GM12875 (cell line): ENCODE data around the gene MTMR1.

Experiments used
- H3K4me3 ChIP-seq: one replicate; pipeline ENCODE4 v1.5.1; 2011; ENCODE audit warnings: low read depth, low read length, control low read depth
- CTCF ChIP-seq: IDR thresholded peaks from 2 replicates; pipeline ENCODE4 v1.5.1; 2011; ENCODE audit warnings: low read depth, mild to moderate bottlenecking, control low read depth, inconsistent platforms, low read length, moderate library complexity, borderline replicate concordance; ENCODE audit not compliant: insufficient read depth

MTMR1 gene

DNA sequence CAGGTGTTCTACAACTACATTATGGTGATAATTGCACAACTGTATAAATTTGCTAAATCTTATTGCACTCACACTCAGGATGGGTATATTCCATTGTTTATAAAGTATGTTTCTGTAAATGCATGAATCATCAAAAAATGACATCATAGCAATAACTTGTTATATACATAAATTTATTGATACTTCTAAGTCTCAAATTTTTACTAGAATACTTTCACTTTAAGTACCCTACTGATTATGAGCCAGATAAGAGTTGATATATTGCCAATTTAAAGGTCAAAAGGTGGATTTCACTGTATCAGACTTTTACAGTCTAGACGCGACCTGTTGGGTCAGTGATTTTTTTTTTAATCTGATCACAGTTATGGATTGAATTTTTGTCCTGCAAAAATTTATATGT lies 37.4 kb upstream of the MTMR1 start:
- H3K4me3 ChIP-seq, result no peak overlapping the region
- TF ChIP-seq CTCF, result no peak

- H3K4me3 ChIP-seq, result no peak overlapping the region
- no peak for TF ChIP-seq CTCF
These were observed 30.1 kb upstream of the MTMR1 start for GRCh38 chrX:150663073-150663472.

DNA sequence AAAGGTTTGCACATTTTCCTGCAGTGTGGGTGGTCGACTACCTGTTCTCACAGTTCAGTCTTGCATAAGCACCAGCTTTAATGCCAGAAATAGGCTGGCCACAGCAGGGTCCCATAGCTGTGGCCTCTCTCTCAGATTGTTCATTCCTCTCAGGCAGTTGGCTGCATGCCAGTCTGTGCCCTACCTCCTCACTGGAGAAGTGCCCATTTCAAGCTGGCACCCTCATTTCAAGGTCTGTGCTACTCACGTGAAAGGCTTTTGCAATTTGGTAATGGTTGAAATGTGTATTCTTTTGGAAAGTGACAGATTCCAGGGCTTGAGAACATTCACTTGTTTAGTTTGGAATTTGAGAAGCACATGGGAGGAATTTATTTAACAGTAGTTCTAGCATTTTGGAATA lies 28.9 kb upstream of the MTMR1 start:
- TF ChIP-seq CTCF, result no peak
- no peak overlapping the region for H3K4me3 ChIP-seq

- no peak overlapping the region for H3K4me3 ChIP-seq
- no peak for TF ChIP-seq CTCF
These were observed 17.0 kb upstream of the MTMR1 start for GRCh38 chrX:150676221-150676620.

DNA sequence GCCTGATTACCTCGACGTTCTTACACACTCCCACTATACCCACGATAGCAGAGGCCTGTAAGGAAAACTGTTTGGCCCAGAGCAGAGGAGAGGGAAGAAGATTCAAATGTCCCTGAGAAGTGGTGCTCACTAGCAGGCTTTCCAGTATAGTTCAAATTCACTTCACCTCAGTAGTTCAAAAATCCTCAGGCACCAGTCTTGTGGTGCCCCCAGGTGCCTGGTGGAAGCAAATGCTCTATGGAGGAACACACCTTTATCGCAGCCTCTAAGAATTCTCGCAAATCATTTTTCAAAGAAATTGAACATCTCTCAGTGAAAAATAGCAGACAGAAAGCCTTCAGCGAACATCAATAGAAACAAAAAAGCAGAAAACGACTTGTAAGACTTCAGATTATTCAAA lies 12.2 kb upstream of the MTMR1 start:
- 0 out of 2 replicates have a peak, but pooled peaks have one; percentile 15 for TF ChIP-seq CTCF
- H3K4me3 ChIP-seq, result no peak overlapping the region

DNA sequence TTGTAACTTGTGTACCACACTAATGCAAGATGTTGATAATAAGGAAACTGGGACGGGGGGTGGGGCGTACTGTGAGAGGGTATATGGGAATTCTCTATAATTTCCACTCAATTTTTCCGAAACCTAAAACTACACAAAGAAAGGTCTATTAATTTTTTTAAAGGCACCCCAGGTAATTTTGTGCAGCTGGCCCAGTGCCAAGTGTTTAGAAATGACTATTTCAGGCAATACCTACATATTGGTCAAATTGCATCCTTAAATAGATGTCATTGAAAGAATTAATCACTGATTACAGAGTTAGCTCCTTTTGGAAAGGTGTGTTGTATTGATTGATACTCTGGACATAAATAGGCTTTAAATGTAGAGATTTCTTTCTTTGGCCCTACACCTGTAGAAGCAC lies 10.1 kb upstream of the MTMR1 start:
- no peak for TF ChIP-seq CTCF
- no peak overlapping the region for H3K4me3 ChIP-seq

DNA sequence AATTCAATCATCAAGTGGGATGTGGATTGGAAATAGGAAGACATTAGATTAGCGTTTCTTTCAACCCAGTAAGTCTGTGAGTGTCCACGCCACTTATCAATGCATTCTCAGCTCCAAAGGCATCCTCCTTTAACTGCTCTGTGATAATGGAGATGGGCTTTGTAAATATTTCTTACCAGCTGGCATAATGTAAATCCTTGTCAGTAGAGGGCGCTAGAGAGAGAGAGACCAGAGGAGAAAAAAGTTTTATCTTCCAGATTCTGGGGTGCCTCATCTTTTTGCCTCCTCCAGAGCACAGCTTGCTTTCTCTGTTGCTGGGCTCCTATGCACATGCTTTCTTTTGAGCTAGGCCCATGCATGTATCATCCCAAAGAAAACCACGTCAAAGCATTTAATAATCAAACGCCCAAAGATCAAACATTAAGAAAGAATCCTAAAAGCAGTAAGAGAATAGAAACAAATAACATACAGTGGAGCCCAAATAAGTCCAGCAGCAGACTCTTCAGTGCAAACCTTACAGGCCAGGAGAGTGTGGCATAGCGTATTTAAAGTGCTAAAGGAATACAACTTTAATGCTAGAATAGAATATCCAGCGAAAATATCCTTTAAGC lies 9.6 kb upstream of the MTMR1 start:
- H3K4me3 ChIP-seq, result no peak overlapping the region
- peak; percentile 35; the same call in 1 of the 2 replicates for TF ChIP-seq CTCF
